Measurements from ENCODE around the gene ADARB2.

- no peak for TF ChIP-seq ZNF133 (tag by site-specific recombination; IDR thresholded peaks at IDR 0.05)
- no peak for TF ChIP-seq YY1 (tag by site-specific recombination; IDR thresholded peaks at IDR 0.05)
- no peak for TF ChIP-seq CTCF (tag by site-specific recombination; IDR thresholded peaks at IDR 0.05)
- TF ChIP-seq WT1 (tag by site-specific recombination; IDR thresholded peaks at IDR 0.05), result no peak
- TF ChIP-seq ZNF423 (tag by site-specific recombination; IDR thresholded peaks at IDR 0.05), result no peak
- no peak for TF ChIP-seq ZBTB20 (tag by site-specific recombination; IDR thresholded peaks at IDR 0.05)
- TF ChIP-seq ZFP37 (tag by site-specific recombination; IDR thresholded peaks at IDR 0.05), result no peak
- TF ChIP-seq ZNF513 (tag by site-specific recombination; IDR thresholded peaks at IDR 0.05), result no peak
- TF ChIP-seq REST (tag by site-specific recombination; IDR thresholded peaks at IDR 0.05), result no peak
- TF ChIP-seq ZNF398 (tag by site-specific recombination; IDR thresholded peaks at IDR 0.05), result no peak
- no peak for TF ChIP-seq MZF1 (tag by site-specific recombination; IDR thresholded peaks at IDR 0.05; ENCODE audit: borderline replicate concordance)
- TF ChIP-seq KLF9 (tag by site-specific recombination; IDR thresholded peaks at IDR 0.05; ENCODE audit: low read depth), result no peak
- TF ChIP-seq ZNF121 (tag by site-specific recombination; IDR thresholded peaks at IDR 0.05), result no peak
- TF ChIP-seq, protein P1, sequence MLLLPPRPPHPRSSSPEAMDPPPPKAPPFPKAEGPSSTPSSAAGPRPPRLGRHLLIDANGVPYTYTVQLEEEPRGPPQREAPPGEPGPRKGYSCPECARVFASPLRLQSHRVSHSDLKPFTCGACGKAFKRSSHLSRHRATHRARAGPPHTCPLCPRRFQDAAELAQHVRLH (tag by site-specific recombination; IDR thresholded peaks at IDR 0.05), result no peak
These were observed 373.7 kb downstream of the ADARB2 start for GRCh38 chr10:1363446-1364121.
